Esophagus muscularis mucosa (tissue), 3 donors: ENCODE results near the gene ZMYND15.

Experiments
- POLR2A ChIP-seq: fragments of 450-650 bp; IDR thresholded peaks from one replicate; pipeline ENCODE4 v1.6.1; 2017; ENCODE audit warnings: antibody characterized with exemption, moderate library complexity, mild to moderate bottlenecking, low read depth
- POLR2AphosphoS5 ChIP-seq, 2 donors: sonication (generic); formaldehyde crosslinking; IDR thresholded peaks; one replicate each; pipeline ENCODE4 v1.6.1; 2017; ENCODE audit warnings: antibody characterized with exemption in 2 of 2
- TF ChIP-seq, protein P1 (sequence below), 3 experiments: fragments of 200-600 bp in 2 of 3; fragments of 450-650 bp in 1 of 3; sonication (generic) in 2 of 3; IDR thresholded peaks; one replicate each; pipeline ENCODE4 v1.5.1; 2017 to 2019; ENCODE audit warnings: antibody characterized with exemption in 3 of 3, mild to moderate bottlenecking in 2 of 3, moderate library complexity in 1 of 3

DNA sequence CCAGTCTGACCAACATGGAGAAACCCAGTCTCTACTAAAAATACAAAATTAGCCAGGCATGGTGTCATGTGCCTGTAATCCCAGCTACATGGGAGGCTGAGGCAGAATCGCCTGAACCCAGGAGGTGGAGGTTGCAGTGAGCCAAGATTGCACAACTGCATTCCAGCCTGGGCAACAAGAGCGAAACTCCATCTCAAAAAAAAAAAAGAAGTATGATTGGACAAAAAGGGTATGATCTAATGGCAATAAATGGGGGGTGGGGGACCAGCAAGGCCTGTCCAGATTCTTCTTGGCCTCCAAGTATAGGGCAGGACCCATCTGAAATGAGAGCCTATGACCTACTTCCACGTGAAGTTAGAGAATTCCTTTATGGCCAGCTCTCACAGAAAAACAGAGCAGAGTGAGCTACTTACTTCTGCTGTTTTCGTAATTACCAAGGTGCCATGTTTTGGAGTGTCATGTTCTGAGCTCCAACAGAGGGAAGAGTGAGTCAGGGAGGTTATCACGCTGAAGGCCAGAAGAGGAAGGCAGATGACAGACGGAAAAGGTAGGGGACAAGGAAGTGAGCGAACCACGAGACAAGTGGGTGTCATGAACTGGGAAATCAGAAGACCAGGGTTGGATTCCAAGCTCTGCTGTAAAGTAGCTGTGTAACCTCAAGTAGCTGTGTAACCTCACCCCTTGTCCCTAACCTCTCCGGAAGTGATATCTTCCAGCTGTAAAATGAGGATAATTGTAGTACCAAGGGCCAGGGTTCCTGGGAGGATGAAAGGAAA, 3.6 kb upstream of the ZMYND15 start:
- TF ChIP-seq, protein P1, sequence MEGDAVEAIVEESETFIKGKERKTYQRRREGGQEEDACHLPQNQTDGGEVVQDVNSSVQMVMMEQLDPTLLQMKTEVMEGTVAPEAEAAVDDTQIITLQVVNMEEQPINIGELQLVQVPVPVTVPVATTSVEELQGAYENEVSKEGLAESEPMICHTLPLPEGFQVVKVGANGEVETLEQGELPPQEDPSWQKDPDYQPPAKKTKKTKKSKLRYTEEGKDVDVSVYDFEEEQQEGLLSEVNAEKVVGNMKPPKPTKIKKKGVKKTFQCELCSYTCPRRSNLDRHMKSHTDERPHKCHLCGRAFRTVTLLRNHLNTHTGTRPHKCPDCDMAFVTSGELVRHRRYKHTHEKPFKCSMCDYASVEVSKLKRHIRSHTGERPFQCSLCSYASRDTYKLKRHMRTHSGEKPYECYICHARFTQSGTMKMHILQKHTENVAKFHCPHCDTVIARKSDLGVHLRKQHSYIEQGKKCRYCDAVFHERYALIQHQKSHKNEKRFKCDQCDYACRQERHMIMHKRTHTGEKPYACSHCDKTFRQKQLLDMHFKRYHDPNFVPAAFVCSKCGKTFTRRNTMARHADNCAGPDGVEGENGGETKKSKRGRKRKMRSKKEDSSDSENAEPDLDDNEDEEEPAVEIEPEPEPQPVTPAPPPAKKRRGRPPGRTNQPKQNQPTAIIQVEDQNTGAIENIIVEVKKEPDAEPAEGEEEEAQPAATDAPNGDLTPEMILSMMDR (IDR thresholded peaks at IDR 0.05) = no peak
- TF ChIP-seq POLR2A (no peak), POLR2AphosphoS5 (IDR thresholded peaks at IDR 0.05) (peak; percentile 14 to 32)
